Heart right ventricle (tissue), 16 donors: Measurements from ENCODE around the gene RBM33. TPM values are rescaled to one million over a fixed set of nuclear protein-coding genes. Genes with fewer than 3 reads are reported as not detected.

Source experiments
- ATAC-seq, 8 donors: fragments of 200-7000 bp; cut with Tn5 transposase; one replicate each; pipeline ENCODE4 v1.9.1; 2020; ENCODE audit warnings: mild to moderate bottlenecking in 8 of 8, moderate library complexity in 8 of 8, moderate number of reproducible peaks in 1 of 8
- DNase-seq, 2 donors: peaks; one replicate each; pipeline ENCODE4 v3.0.0-alpha.2; 2020
- H3K27ac ChIP-seq, 10 donors: fragments of 200-600 bp; sonication (generic) in 2 of 10; one replicate each; pipeline versions ENCODE4 v1.5.0 to v1.8.0; 2020 to 2022; ENCODE audit warnings: mild to moderate bottlenecking in 3 of 10
- H3K27me3 ChIP-seq, 7 donors: fragments of 200-600 bp; one replicate each; pipeline ENCODE4 v1.8.0; 2021 to 2022; ENCODE audit warnings: mild to moderate bottlenecking in 2 of 7
- H3K36me3 ChIP-seq, 9 donors: fragments of 200-600 bp; sonication (generic) in 1 of 9; one replicate each; pipeline versions ENCODE4 v1.5.0 to v1.8.0; 2020 to 2022; ENCODE audit warnings: mild to moderate bottlenecking in 2 of 9
- H3K4me1 ChIP-seq, 9 donors: fragments of 200-600 bp; sonication (generic) in 1 of 9; one replicate each; pipeline versions ENCODE4 v1.5.0 to v1.8.0; 2020 to 2022; ENCODE audit warnings: mild to moderate bottlenecking in 4 of 9
- H3K4me3 ChIP-seq, 10 donors: fragments of 200-600 bp; sonication (generic) in 2 of 10; one replicate each; pipeline versions ENCODE4 v1.5.0 to v1.8.0; 2020 to 2022; ENCODE audit warnings: mild to moderate bottlenecking in 7 of 10, moderate library complexity in 2 of 10
- H3K9me3 ChIP-seq, 11 donors: fragments of 200-600 bp in 10 of 11; sonication (generic) in 2 of 11; one replicate each; pipeline versions ENCODE4 v1.5.0 to v1.8.0; 2013 to 2022; ENCODE audit warnings: mild to moderate bottlenecking in 2 of 11, control low read depth in 1 of 11, moderate library complexity in 1 of 11
- WGBS, 2 donors: extraction: QIAGEN DNeasy Blood & Tissue Kit; methylation state at CpG; one replicate each; pipeline ENCODE4 v1.1.7; 2013; ENCODE audit warnings: inconsistent platforms in 1 of 2; 5-methylcytosine and 5-hydroxymethylcytosine counted together
- intact Hi-C, 10 donors: fragments of 100-400 bp; cut with DNase I; formaldehyde crosslinking; loops; one replicate each; pipeline versions ENCODE4 v1.11.1 to v1.14.2; 2022
- polyA plus RNA-seq, 2 donors: library from polyadenylated mRNA; stranded (reverse); fragments of 200-250 nt; gene quantifications; one replicate each; pipeline ENCODE4 v1.2.3, GENCODE V29; 2013
- total RNA-seq, 10 donors: library from RNA; stranded (reverse); fragmentation: NEBNext Ultra II Directional in 3 of 10; extraction: Animal tissue kit (Norgen Biotek cat#: 25700) in 3 of 10; gene quantifications; one replicate each; pipeline versions ENCODE4 v1.2.1 to v1.2.4, GENCODE V29; 2021 to 2023
- TF ChIP-seq, protein P1 (sequence below), 9 donors: fragments of 200-600 bp; sonication (generic) in 2 of 9; IDR thresholded peaks; one replicate each; pipeline versions ENCODE4 v1.5.0 to v1.8.0; 2021 to 2022; ENCODE audit warnings: antibody characterized with exemption in 9 of 9, mild to moderate bottlenecking in 5 of 9, moderate library complexity in 1 of 9
- donor health status: Arrhythmogenic right ventricular cardiomyopathy.
- donor health status: ischemic (EF 13 %, LVEDD 7.1; RV severe dilation, severe dysfunction).
- donor health status: healthy with polysubstance abuse.
- donor health status: DM: no; HTN: yes; CAD: no.
- donor health status: DM: no; HTN: no; CAD: no.
- donor health status: ischemic (EF 25% LVEDD 6.9; RV normal size, moderate dysfunction).
- donor health status: ischemic (EF 25% LVEDD 5.7; RV mildly dilated, moderate dysfunction).
- donor health status: healthy.
- donor health status: DM: yes; HTN: yes; CAD: no.
- donor health status: Ischemic cardiomyopathy.
- donor health status: ischemic (EF 35%, LVEDD 5.7; RV mildly dilated, moderate dysfunction).
- donor health status: nonischemic (EF 11% LVEDD 7.7; RV severe dilation, severe dysfunction).
- donor health status: DM: yes; HTN: yes; CAD: no.
- donor health status: PGD.
- donor health status: ischemic (EF 29% LVEDD 5.4; RV normal size, mild dysfunction).
- donor health status: nonischemic (EF 23%, LVEDD 6.1; RV moderate dilation, normal function).

Gene RBM33
- total and polyA plus RNA-seq, 12 donors, result 9.5 to 44.6 (median 35.7) TPM

DNA sequence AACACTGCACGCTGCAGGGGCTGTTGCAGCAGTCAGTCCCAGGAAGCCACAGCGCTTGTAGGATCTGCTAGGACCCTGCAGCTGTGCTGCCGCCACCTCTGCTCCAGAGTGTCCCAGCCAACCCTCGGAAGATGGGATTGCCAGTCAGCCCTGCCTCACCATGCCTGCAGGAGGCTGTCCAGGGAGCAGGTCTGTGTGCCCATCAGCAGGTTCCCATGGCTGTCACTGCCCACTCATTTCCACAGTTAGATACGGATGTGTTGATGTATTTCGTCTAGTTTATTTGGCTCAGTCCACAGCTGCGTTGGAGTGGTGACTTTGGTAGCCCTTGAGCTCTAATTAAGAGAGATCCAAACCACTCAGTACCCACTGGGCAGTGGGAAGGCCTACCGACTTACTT lies 132.1 kb downstream of the RBM33 start:
- Histone ChIP-seq H3K4me1 (no peaks in the 10 kb centered on the region), H3K27me3 (no peaks in the 10 kb centered on the region), H3K9me3 (no peaks in the 10 kb centered on the region), H3K4me3 (no peak overlapping the region), H3K27ac (no peak overlapping the region), H3K36me3 (peaks cover 0 to 100% (median 32%) of the 10 kb centered on the region in 9 donors)
- ATAC-seq (peak in 6 of 8 donors; percentile 23 to 87 (median 44)), DNase-seq (no peak)
- TF ChIP-seq, protein P1, sequence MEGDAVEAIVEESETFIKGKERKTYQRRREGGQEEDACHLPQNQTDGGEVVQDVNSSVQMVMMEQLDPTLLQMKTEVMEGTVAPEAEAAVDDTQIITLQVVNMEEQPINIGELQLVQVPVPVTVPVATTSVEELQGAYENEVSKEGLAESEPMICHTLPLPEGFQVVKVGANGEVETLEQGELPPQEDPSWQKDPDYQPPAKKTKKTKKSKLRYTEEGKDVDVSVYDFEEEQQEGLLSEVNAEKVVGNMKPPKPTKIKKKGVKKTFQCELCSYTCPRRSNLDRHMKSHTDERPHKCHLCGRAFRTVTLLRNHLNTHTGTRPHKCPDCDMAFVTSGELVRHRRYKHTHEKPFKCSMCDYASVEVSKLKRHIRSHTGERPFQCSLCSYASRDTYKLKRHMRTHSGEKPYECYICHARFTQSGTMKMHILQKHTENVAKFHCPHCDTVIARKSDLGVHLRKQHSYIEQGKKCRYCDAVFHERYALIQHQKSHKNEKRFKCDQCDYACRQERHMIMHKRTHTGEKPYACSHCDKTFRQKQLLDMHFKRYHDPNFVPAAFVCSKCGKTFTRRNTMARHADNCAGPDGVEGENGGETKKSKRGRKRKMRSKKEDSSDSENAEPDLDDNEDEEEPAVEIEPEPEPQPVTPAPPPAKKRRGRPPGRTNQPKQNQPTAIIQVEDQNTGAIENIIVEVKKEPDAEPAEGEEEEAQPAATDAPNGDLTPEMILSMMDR (IDR thresholded peaks at IDR 0.05), result no peak
- intact Hi-C loops, result loop anchor here in 1 of 10 donors (10.0 kb wide), 1 partner anchor 182 kb away; no protein-coding TSS in a partner anchor
- 62 to 72% methylated on average over 8 of the region's 8 CpGs for WGBS, 2 donors

DNA sequence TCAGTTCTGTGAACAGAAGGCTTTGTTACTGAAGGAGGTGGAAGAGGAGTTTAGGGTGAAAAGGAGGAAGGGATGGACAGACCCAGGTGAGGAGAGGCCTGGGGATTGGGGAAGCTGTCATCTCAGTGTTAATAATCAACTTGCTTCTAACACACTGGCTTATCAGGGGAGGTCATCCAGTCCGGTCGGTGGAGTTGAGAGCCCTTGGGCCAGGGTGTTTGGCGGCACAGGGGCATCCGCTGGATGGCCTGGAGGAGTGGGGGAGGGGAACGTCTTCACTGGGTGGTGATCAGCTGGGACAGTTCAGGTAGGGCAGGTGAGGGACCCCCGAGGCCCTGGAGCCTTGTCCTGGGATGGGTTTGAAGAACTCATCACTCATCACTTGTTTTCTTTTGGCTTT lies 133.9 kb downstream of the RBM33 start:
- Histone ChIP-seq H3K9me3 (no peaks in the 10 kb centered on the region), H3K4me3 (no peak overlapping the region), H3K36me3 (peaks cover 0 to 100% (median 39%) of the 10 kb centered on the region in 9 donors), H3K27me3 (no peaks in the 10 kb centered on the region), H3K27ac (no peak overlapping the region), H3K4me1 (no peaks in the 10 kb centered on the region)
- DNase-seq (no peak), ATAC-seq (no peak)
- 91 to 92% methylated on average over 6 of the region's 6 CpGs for WGBS, 2 donors
- TF ChIP-seq, protein P1 (IDR thresholded peaks at IDR 0.05), result no peak
- intact Hi-C loops, result loop anchor here in 1 of 10 donors (10.0 kb wide), 1 partner anchor 184 kb away; no protein-coding TSS in a partner anchor

DNA sequence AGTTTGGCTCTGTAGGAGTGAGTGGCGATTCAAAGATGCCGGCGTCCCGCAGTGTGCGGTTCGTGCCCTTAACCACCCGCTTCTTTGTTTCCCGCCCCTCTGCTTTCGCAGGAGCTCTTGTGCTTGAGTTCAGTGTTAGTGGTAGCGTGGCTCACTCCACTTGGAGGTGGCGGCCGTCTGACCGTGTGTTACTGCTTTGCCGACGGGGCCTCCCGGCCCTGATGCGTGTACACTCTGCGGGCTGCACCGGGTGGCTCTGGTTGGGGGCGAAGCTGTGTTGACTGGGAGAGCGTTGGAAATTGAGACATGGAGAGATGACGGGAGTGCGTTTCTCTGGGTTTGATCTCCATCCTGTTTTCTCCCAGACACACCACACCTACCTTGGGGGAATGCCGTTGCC lies 136.4 kb downstream of the RBM33 start:
- 97 to 98% methylated on average over 24 of the region's 24 CpGs for WGBS, 2 donors
- intact Hi-C loops, result no loop called here
- H3K27ac ChIP-seq, result no peak overlapping the region
- no peaks in the 10 kb centered on the region for H3K9me3 ChIP-seq
- ATAC-seq (no peak), DNase-seq (no peak)
- no peaks in the 10 kb centered on the region for H3K27me3 ChIP-seq
- no peak overlapping the region for H3K4me3 ChIP-seq
- TF ChIP-seq, protein P1 (IDR thresholded peaks at IDR 0.05), result no peak
- peaks cover 0 to 86% (median 30%) of the 10 kb centered on the region in 9 donors for H3K36me3 ChIP-seq
- H3K4me1 ChIP-seq, result no peaks in the 10 kb centered on the region

DNA sequence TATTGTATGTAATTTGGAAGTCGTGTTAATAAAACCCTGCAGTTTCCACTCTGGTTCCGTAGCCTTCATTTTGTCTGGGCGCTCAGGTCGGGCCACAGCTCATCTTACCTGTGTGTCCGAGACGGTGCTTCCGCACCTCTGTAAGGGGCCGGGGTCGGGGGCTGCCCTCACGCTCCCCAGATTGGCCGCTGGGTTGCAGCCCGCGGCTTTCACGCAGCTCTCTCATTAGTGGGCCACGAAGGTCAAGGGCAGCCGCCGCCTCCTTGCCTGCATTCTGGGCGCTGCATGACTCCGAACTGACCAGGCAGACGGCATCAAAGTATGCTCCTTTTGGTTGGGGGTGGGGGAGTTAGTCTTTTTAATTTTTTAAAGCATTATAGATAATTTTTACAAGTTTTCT lies 137.0 kb downstream of the RBM33 start:
- no peaks in the 10 kb centered on the region for H3K4me1 ChIP-seq
- peaks cover 0 to 5% (median 0%) of the 10 kb centered on the region in 7 donors for H3K27me3 ChIP-seq
- peaks cover 0 to 81% (median 24%) of the 10 kb centered on the region in 9 donors for H3K36me3 ChIP-seq
- no peak overlapping the region for H3K4me3 ChIP-seq
- TF ChIP-seq, protein P1 (IDR thresholded peaks at IDR 0.05), result no peak
- no peak for ATAC-seq
- intact Hi-C loops, result no loop called here
- no peak for DNase-seq
- no peaks in the 10 kb centered on the region for H3K9me3 ChIP-seq
- WGBS, 2 donors, result 94% methylated on average over 20 of the region's 20 CpGs
- H3K27ac ChIP-seq, result no peak overlapping the region
